ENCODE results near the gene NOL4. TPM values are rescaled to one million over a fixed set of nuclear protein-coding genes. Genes with fewer than 3 reads are reported as not detected.

Gene NOL4
- total RNA-seq, 1 experiment from 2014 or later, result 0.74 TPM

DNA sequence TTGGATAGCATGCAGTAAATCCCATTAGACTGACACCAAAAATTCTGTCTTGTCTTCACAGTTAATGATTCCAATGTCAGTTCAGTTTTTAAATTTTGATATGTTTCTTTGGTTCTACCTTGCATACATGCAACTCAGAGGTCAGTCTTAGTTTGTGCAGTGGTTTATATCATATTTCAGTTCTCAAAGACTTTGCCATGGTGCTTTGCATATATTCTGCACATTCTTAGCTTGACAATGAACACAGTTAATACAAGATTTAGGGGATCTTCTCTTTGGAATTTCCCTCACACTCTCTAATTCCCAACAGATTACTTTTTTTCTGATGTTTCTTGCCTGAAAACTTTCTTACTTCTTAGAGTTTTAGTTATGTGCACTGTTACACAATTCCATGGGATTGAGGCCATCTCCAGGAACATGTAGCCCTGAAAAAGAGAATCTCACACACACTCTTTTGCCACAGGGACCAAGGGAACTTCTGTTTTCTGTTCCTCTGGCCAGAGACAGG is 17.3 kb downstream of the NOL4 start:
- Histone ChIP-seq H3K79me1 (ENCODE audit: insufficient read depth, low read depth, low read length, poor library complexity, severe bottlenecking) (no peaks in the 10 kb centered on the region), H3K4me2 (ENCODE audit: insufficient read depth, insufficient read length, low read length) (no peak overlapping the region), H3K9me3 (ENCODE audit: control insufficient read depth, low read depth, low read length) (no peaks in the 10 kb centered on the region), H2BK12ac (ENCODE audit: insufficient read length, low read depth, low read length) (no peak overlapping the region), H2BK5ac (ENCODE audit: insufficient read length, low read length) (no peak overlapping the region), H3K79me2 (ENCODE audit: insufficient read depth, low read length) (no peaks in the 10 kb centered on the region), H3K27ac (ENCODE audit: insufficient read length, low read depth, low read length) (no peak overlapping the region), H3K4ac (ENCODE audit: low read depth, low read length) (no peak overlapping the region), H3K23ac (ENCODE audit: insufficient read length, low read depth, low read length) (no peak overlapping the region), H3K14ac (ENCODE audit: insufficient read depth, low read length) (no peak overlapping the region), H4K8ac (replicated peaks; ENCODE audit: insufficient read length, low read depth, low read length) (no peak overlapping the region), H3K23me2 (ENCODE audit: insufficient read length, low read depth, low read length, poor library complexity, severe bottlenecking) (no peaks in the 10 kb centered on the region), H2BK15ac (ENCODE audit: low read depth, low read length) (no peak overlapping the region), H4K5ac (ENCODE audit: insufficient read length, low read depth, low read length) (no peak overlapping the region), H3K9ac (ENCODE audit: extremely low read depth, insufficient read length, low read length) (no peak overlapping the region), H4K20me1 (ENCODE audit: control insufficient read depth, insufficient read depth, insufficient read length) (no peaks in the 10 kb centered on the region), H3K18ac (ENCODE audit: insufficient read length, low read depth, low read length) (no peak overlapping the region), H2AK5ac (ENCODE audit: insufficient read length, low read length) (no peak overlapping the region), H3K27me3 (ENCODE audit: insufficient read depth, low read length) (no peaks in the 10 kb centered on the region), H3K4me1 (ENCODE audit: insufficient read depth, low read length) (no peaks in the 10 kb centered on the region), H2BK20ac (ENCODE audit: low read depth, low read length, poor library complexity, severe bottlenecking) (no peak overlapping the region), H4K91ac (ENCODE audit: insufficient read length, low read depth, low read length) (no peak overlapping the region), H3K56ac (ENCODE audit: insufficient read length, low read depth, low read length) (no peak overlapping the region), H2BK120ac (ENCODE audit: low read depth, low read length, poor library complexity, severe bottlenecking) (no peak overlapping the region), H2AFZ (ENCODE audit: low read length) (no peak overlapping the region), H3T11ph (ENCODE audit: low read length) (no peak overlapping the region)
- TF ChIP-seq, protein P1, sequence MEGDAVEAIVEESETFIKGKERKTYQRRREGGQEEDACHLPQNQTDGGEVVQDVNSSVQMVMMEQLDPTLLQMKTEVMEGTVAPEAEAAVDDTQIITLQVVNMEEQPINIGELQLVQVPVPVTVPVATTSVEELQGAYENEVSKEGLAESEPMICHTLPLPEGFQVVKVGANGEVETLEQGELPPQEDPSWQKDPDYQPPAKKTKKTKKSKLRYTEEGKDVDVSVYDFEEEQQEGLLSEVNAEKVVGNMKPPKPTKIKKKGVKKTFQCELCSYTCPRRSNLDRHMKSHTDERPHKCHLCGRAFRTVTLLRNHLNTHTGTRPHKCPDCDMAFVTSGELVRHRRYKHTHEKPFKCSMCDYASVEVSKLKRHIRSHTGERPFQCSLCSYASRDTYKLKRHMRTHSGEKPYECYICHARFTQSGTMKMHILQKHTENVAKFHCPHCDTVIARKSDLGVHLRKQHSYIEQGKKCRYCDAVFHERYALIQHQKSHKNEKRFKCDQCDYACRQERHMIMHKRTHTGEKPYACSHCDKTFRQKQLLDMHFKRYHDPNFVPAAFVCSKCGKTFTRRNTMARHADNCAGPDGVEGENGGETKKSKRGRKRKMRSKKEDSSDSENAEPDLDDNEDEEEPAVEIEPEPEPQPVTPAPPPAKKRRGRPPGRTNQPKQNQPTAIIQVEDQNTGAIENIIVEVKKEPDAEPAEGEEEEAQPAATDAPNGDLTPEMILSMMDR (conservative IDR thresholded peaks at IDR 0.05), result no peak
- Mint-ChIP-seq H3K4me1 (peaks cover 0 to 5% of the 10 kb centered on the region in 2 experiments; a peak in 1 of 4 replicates), H3K27me3 (ENCODE audit: low read depth) (no peaks in the 10 kb centered on the region), H3K36me3 (ENCODE audit: insufficient read depth in 1 of 3, low read depth in 3 of 3) (no peaks in the 10 kb centered on the region), H3K27ac (no peak overlapping the region), H3K4me3 (no peak overlapping the region), H3K9me3 (no peaks in the 10 kb centered on the region)
- DNase-seq, result no peak
